Measurements from ENCODE around the gene MSL3.

MSL3 gene

DNA sequence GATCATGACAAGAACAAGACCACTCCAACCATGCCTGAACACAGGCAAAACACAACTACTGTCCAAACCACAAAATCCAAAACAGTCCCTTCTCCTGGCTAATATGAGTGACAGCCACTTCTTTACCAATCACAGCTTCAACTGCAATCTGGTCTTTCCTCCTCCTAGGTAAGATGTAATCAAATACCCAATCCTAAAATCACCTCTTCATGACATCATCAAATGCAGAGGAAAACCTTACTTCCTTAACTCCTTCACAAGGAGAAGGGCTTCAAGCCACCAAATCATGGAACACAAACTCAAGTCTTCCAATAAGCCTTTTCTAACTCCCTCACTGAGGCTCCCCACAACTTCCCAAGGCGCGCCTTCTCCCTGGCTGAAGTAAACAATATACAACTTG, 4.4 kb upstream of the MSL3 start:
- Histone ChIP-seq H3K27me3 (ENCODE audit: insufficient read depth, poor library complexity, severe bottlenecking) (no peaks in the 10 kb centered on the region), H3K4me3 (replicated peaks; ENCODE audit: insufficient read depth, low read length) (no peak overlapping the region), H3K27ac (replicated peaks) (no peak overlapping the region)
- TF ChIP-seq POLR2AphosphoS5 (IDR thresholded peaks at IDR 0.05; ENCODE audit: low read depth) (no peak), GABPA (IDR thresholded peaks at IDR 0.05; ENCODE audit: low read depth) (no peak), SPI1 (IDR thresholded peaks at IDR 0.05; ENCODE audit: borderline replicate concordance, low read depth) (no peak)
- TF ChIP-seq, protein P1, sequence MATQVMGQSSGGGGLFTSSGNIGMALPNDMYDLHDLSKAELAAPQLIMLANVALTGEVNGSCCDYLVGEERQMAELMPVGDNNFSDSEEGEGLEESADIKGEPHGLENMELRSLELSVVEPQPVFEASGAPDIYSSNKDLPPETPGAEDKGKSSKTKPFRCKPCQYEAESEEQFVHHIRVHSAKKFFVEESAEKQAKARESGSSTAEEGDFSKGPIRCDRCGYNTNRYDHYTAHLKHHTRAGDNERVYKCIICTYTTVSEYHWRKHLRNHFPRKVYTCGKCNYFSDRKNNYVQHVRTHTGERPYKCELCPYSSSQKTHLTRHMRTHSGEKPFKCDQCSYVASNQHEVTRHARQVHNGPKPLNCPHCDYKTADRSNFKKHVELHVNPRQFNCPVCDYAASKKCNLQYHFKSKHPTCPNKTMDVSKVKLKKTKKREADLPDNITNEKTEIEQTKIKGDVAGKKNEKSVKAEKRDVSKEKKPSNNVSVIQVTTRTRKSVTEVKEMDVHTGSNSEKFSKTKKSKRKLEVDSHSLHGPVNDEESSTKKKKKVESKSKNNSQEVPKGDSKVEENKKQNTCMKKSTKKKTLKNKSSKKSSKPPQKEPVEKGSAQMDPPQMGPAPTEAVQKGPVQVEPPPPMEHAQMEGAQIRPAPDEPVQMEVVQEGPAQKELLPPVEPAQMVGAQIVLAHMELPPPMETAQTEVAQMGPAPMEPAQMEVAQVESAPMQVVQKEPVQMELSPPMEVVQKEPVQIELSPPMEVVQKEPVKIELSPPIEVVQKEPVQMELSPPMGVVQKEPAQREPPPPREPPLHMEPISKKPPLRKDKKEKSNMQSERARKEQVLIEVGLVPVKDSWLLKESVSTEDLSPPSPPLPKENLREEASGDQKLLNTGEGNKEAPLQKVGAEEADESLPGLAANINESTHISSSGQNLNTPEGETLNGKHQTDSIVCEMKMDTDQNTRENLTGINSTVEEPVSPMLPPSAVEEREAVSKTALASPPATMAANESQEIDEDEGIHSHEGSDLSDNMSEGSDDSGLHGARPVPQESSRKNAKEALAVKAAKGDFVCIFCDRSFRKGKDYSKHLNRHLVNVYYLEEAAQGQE (IDR thresholded peaks at IDR 0.05; ENCODE audit: insufficient replicate concordance, low read depth) = no peak
- TF ChIP-seq, protein P2, sequence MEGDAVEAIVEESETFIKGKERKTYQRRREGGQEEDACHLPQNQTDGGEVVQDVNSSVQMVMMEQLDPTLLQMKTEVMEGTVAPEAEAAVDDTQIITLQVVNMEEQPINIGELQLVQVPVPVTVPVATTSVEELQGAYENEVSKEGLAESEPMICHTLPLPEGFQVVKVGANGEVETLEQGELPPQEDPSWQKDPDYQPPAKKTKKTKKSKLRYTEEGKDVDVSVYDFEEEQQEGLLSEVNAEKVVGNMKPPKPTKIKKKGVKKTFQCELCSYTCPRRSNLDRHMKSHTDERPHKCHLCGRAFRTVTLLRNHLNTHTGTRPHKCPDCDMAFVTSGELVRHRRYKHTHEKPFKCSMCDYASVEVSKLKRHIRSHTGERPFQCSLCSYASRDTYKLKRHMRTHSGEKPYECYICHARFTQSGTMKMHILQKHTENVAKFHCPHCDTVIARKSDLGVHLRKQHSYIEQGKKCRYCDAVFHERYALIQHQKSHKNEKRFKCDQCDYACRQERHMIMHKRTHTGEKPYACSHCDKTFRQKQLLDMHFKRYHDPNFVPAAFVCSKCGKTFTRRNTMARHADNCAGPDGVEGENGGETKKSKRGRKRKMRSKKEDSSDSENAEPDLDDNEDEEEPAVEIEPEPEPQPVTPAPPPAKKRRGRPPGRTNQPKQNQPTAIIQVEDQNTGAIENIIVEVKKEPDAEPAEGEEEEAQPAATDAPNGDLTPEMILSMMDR (IDR thresholded peaks at IDR 0.05; ENCODE audit: insufficient read depth, low read length) = no peak
- DNase-seq (ENCODE audit: low read depth in 1 of 2, low spot score in 1 of 2) = no peak

DNA sequence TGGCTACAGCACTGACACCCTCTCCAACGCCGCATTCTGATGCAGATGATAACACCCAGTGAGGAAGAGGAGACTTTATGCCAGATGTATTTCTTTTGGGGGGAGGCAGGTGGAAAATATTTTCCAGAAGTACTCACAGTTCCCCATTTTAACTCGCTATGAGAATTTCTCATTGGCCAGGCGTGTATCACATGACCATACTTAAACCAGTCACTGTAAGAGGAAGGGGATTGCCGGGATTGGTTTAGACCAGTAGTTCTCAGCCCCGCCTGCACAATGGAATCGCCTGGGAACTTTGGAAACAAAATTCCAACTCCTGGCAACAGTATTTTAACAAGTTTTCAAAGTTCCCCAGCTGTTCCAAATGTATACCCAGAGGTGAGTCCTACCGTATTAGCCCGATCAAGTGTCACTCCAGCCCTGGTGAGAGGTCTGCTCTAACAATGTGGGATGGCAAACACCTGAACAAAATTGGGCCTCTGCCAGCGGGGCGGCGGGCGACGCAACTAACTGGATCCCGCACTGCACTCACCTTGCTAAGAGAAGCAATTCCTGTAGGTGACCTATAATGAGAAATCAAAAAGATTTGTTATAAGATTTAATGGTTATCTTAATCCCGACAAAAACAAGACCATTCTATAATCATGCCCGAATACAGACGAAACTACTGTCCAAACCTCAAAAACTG, 2.9 kb upstream of the MSL3 start:
- H3K4me3 ChIP-seq (replicated peaks; ENCODE audit: insufficient read depth, low read length) = no peak overlapping the region
- H3K27ac ChIP-seq (replicated peaks) = no peak overlapping the region
- TF ChIP-seq, protein P2 (IDR thresholded peaks at IDR 0.05; ENCODE audit: insufficient read depth, low read length) = no peak
- TF ChIP-seq GABPA (IDR thresholded peaks at IDR 0.05; ENCODE audit: low read depth) = no peak
- TF ChIP-seq, protein P1 (IDR thresholded peaks at IDR 0.05; ENCODE audit: insufficient replicate concordance, low read depth) = no peak
- no peak for TF ChIP-seq POLR2AphosphoS5 (IDR thresholded peaks at IDR 0.05; ENCODE audit: low read depth)
- no peak for TF ChIP-seq SPI1 (IDR thresholded peaks at IDR 0.05; ENCODE audit: borderline replicate concordance, low read depth)
- DNase-seq (ENCODE audit: low read depth in 1 of 2, low spot score in 1 of 2) = no peak
- no peaks in the 10 kb centered on the region for H3K27me3 ChIP-seq (ENCODE audit: insufficient read depth, poor library complexity, severe bottlenecking)

DNA sequence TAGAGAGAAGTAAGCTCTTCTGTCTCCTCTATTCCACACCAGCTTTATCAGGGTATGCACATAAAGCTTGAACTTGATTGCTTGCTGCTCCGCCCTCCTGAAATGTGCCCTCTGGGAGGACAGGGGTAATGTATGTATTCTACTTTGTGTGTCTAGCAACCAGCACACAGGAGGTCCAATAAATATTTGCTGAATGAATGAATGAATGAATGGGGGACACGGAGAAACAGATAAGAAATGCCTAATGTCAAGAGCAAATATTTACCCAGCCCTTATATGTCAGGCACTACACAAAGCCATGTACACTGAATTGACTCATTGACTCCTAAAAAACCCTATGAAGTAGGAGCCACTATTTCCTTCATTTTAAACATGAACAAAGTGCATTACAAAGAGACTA, 2.3 kb upstream of the MSL3 start:
- DNase-seq (ENCODE audit: low read depth in 1 of 2, low spot score in 1 of 2) = no peak
- Histone ChIP-seq H3K4me3 (replicated peaks; ENCODE audit: insufficient read depth, low read length) (no peak overlapping the region), H3K27me3 (ENCODE audit: insufficient read depth, poor library complexity, severe bottlenecking) (no peaks in the 10 kb centered on the region), H3K27ac (replicated peaks) (no peak overlapping the region)
- TF ChIP-seq, protein P2 (IDR thresholded peaks at IDR 0.05; ENCODE audit: insufficient read depth, low read length) = no peak
- TF ChIP-seq GABPA (IDR thresholded peaks at IDR 0.05; ENCODE audit: low read depth) = no peak
- TF ChIP-seq SPI1 (IDR thresholded peaks at IDR 0.05; ENCODE audit: borderline replicate concordance, low read depth) = no peak
- TF ChIP-seq, protein P1 (IDR thresholded peaks at IDR 0.05; ENCODE audit: insufficient replicate concordance, low read depth) = no peak
- no peak for TF ChIP-seq POLR2AphosphoS5 (IDR thresholded peaks at IDR 0.05; ENCODE audit: low read depth)
